ENCODE data around the gene FOS. TPM values are rescaled to one million over a fixed set of nuclear protein-coding genes. Genes with fewer than 3 reads are reported as not detected.

The FOS gene
- total and polyA plus RNA-seq, 2 of the 13 experiments (the other 11 are each of a cell fraction or from before 2014, with no cell fraction given): 15.9 to 24.2 TPM

- no peak for TF ChIP-seq ISX (CRISPR knock-in tag; conservative IDR thresholded peaks at IDR 0.05)
- TF ChIP-seq CCDC6 (CRISPR knock-in tag; IDR thresholded peaks at IDR 0.05): no peak
- TF ChIP-seq RFX3 (CRISPR knock-in tag; IDR thresholded peaks at IDR 0.05): no peak
- TF ChIP-seq ZNF264 (CRISPR knock-in tag; IDR thresholded peaks at IDR 0.05): no peak
- no peak for TF ChIP-seq ZNF318 (CRISPR knock-in tag; IDR thresholded peaks at IDR 0.05)
- no peak for TF ChIP-seq MLX (CRISPR knock-in tag; IDR thresholded peaks at IDR 0.05)
- no peak for TF ChIP-seq PRDM4 (CRISPR knock-in tag; IDR thresholded peaks at IDR 0.05; ENCODE audit: borderline replicate concordance)
- no peak for TF ChIP-seq ETV6 (CRISPR knock-in tag; conservative IDR thresholded peaks at IDR 0.05)
- TF ChIP-seq ZNF792 (CRISPR knock-in tag; IDR thresholded peaks at IDR 0.05): no peak
- TF ChIP-seq KMT2A (CRISPR knock-in tag; IDR thresholded peaks at IDR 0.05): no peak
- no peak for TF ChIP-seq ATF5 (CRISPR knock-in tag; IDR thresholded peaks at IDR 0.05; ENCODE audit: low read depth)
- no peak for TF ChIP-seq ZBTB39 (CRISPR knock-in tag; IDR thresholded peaks at IDR 0.05)
These were observed 50.0 kb downstream of the FOS start (continued) for GRCh38 chr14:75328558-75329155.
